ENCODE measurements around the gene PHKB.
A peak's percentile ranks its signal among the peaks of the same experiment; 100 is the strongest.

The PHKB gene

DNA sequence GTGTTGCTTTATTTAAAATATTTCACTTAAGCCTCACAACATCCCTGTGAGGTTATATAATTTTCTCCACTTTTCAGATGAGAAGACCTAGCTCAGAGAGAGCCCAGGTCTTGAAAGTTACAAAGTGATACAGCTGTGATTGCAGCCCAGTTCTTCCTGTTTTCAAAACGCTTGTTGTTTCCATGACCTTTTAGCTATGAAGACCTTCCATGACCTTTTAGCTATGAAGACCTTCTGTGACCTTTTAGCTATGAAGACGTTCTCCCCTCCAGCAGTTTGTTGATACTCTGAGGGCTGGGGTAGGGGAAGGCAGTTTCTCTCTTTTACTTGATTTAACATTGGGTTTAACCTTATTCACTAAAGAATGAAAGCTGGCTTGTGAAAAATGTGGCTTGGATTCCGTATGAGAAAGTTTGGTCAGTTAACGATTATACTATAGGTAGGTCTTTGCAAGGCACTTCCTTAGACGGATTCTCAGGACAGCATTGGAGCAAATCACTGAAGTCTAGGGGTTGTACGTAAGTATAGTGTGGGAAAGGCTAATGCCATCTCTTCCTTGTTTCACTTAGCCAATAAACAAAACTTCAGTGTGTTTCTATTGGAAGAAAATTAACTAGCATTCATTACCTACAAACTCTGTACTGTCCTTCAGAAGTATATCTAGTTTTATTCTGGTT, 20.7 kb downstream of the PHKB start:
- ATAC-seq = peak; percentile 87
- H3K9me3 Mint-ChIP-seq = no peaks in the 10 kb centered on the region
- H3K4me1 Mint-ChIP-seq = peaks cover 59% of the 10 kb centered on the region
- H3K36me3 Mint-ChIP-seq = peaks cover 35% of the 10 kb centered on the region
- peak overlapping the region; percentile 60 for H3K4me3 Mint-ChIP-seq
- H3K27me3 Mint-ChIP-seq = no peaks in the 10 kb centered on the region
- peak overlapping the region; percentile 79 for H3K27ac Mint-ChIP-seq

DNA sequence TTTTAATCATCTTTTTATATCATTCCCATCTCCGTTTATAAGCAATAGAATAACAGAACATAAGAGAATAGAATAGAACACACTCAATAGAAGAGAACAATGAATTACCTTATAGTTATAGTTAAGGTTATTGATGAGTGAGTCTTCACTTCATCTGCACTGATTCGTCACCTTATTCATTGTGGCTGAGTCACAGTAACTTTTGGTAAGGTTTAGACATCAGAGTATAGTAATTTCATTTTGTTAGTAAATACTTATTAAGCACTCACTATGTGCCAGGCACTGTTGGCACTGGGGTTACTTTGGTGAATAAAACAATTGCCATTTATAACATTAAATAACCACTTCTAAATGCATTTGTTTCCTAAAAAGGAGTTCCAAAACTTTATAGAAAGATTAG, 22.5 kb downstream of the PHKB start:
- no peaks in the 10 kb centered on the region for H3K27me3 Mint-ChIP-seq
- no peak for ATAC-seq
- H3K4me3 Mint-ChIP-seq = no peak overlapping the region
- no peaks in the 10 kb centered on the region for H3K9me3 Mint-ChIP-seq
- H3K36me3 Mint-ChIP-seq = peaks cover 47% of the 10 kb centered on the region
- peak overlapping the region; percentile 61 for H3K27ac Mint-ChIP-seq
- peaks cover 50% of the 10 kb centered on the region for H3K4me1 Mint-ChIP-seq

- ATAC-seq = no peak
- Mint-ChIP-seq H3K9me3 (no peaks in the 10 kb centered on the region), H3K4me3 (no peak overlapping the region), H3K4me1 (peaks cover 30% of the 10 kb centered on the region), H3K27ac (peak overlapping the region; percentile 31), H3K27me3 (no peaks in the 10 kb centered on the region), H3K36me3 (peaks cover 62% of the 10 kb centered on the region)
Observed at GRCh38 chr16:47486856-47487255, 25.7 kb downstream of the PHKB start.

DNA sequence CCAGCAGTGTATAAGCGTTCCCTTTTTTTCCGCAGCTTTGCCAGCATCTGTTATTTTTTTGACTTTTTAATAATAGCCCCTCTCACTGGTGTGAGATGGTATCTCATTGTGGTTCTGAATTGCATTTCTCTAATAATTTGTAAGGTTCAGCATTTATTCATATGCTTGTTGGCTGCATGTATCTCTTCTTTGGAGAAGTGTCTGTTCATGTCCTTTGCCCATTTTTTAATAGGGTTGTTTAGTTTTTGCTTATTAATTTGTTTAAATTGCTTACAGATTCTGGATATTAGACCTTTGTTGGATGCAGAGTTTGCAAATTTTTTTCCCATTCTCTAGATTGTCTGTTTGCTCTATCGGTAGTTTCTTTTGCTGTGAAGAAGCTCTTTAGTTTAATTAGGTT, 26.9 kb downstream of the PHKB start:
- Mint-ChIP-seq H3K27me3 (no peaks in the 10 kb centered on the region), H3K4me3 (no peak overlapping the region), H3K27ac (no peak overlapping the region), H3K9me3 (no peaks in the 10 kb centered on the region), H3K4me1 (peaks cover 38% of the 10 kb centered on the region), H3K36me3 (peaks cover 62% of the 10 kb centered on the region)
- no peak for ATAC-seq

- Mint-ChIP-seq H3K4me3 (no peak overlapping the region), H3K36me3 (peaks cover 58% of the 10 kb centered on the region), H3K27me3 (no peaks in the 10 kb centered on the region), H3K9me3 (no peaks in the 10 kb centered on the region), H3K27ac (peak overlapping the region; percentile 88), H3K4me1 (peaks cover 42% of the 10 kb centered on the region)
- ATAC-seq = no peak
Observed at GRCh38 chr16:47490471-47490870, 29.3 kb downstream of the PHKB start.

DNA sequence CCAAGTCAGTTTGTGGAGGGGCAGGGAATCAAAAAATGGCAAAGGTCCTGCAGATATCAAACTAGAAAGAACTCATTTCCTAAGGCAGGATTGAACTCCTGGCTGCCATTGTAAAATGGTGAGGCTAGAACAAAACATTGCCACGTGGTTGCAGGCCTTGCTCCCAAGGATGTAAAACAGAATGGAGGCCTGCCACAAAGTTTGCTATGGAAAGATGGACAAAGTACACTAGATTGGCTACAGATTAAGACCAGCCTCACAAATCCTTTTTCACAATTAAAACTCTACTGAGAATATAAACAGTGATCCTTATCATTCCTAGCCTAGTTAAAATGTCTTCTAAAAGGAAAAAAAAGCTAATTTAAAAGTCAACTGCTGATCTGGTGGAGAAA, 30.9 kb downstream of the PHKB start:
- Mint-ChIP-seq H3K27me3 (no peaks in the 10 kb centered on the region), H3K9me3 (no peaks in the 10 kb centered on the region), H3K4me1 (peaks cover 41% of the 10 kb centered on the region), H3K36me3 (peaks cover 52% of the 10 kb centered on the region), H3K4me3 (peak overlapping the region; percentile 74), H3K27ac (peak overlapping the region; percentile 88)
- no peak for ATAC-seq

- ATAC-seq = peak; percentile 96
- H3K4me1 Mint-ChIP-seq = peaks cover 44% of the 10 kb centered on the region
- H3K9me3 Mint-ChIP-seq = no peaks in the 10 kb centered on the region
- peak overlapping the region; percentile 88 for H3K27ac Mint-ChIP-seq
- peak overlapping the region; percentile 74 for H3K4me3 Mint-ChIP-seq
- H3K27me3 Mint-ChIP-seq = no peaks in the 10 kb centered on the region
- H3K36me3 Mint-ChIP-seq = peaks cover 54% of the 10 kb centered on the region
Observed at GRCh38 chr16:47492428-47493377, 31.6 kb downstream of the PHKB start.

DNA sequence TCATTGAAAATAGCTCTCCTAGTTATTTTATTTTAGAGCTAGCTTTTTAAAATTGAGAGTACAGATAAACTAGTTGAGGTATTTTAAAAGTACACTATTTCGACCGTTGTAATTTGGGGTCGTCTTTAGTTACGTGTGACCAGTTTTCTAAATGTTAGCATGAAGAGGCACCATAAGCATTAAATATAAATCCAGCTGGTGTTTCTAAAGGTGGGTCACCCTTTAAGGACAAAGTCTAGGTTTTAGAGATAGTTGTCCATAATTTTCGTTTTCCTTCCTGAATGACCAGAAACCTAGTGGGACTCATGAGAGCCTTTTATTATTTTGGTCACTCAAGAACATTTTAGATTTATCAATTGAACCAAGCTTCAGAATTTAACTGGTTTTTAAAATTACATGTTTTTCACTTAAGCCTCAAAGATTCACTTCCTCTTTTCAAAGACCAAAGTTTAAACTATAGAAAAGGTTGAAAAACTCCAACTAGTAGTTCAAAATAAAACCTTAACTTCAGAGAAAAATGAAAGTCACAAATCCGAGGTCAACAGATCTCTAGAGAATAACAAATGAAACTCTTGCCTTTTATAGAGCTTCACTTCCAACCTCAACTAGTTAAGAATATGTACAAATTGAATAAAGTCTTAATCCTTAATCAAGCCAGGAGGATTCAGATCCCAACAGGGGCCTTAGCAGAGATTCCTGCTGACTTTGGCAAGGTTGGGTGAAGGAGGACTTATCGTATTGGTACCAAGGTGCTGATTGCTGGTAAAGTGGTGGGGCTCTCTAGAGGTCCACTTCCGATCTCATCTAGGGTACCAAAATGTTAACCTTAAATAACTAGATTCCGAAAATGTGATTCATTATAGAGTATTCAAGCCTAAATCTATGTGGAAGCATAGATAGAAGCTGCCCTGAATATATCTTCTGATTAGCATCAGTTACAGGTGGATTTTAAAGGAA, 32.5 kb downstream of the PHKB start:
- peaks cover 50% of the 10 kb centered on the region for H3K36me3 Mint-ChIP-seq
- ATAC-seq = peak; percentile 74
- peak overlapping the region; percentile 88 for H3K27ac Mint-ChIP-seq
- H3K4me1 Mint-ChIP-seq = peaks cover 44% of the 10 kb centered on the region
- peak overlapping the region; percentile 74 for H3K4me3 Mint-ChIP-seq
- H3K27me3 Mint-ChIP-seq = no peaks in the 10 kb centered on the region
- H3K9me3 Mint-ChIP-seq = no peaks in the 10 kb centered on the region

GRCh38 chr16:47499080-47499699, 38.1 kb downstream of the PHKB start:
- no peaks in the 10 kb centered on the region for H3K27me3 Mint-ChIP-seq
- peaks cover 22% of the 10 kb centered on the region for H3K4me1 Mint-ChIP-seq
- no peak for ATAC-seq
- H3K36me3 Mint-ChIP-seq = peaks cover 52% of the 10 kb centered on the region
- H3K27ac Mint-ChIP-seq = no peak overlapping the region
- no peaks in the 10 kb centered on the region for H3K9me3 Mint-ChIP-seq
- H3K4me3 Mint-ChIP-seq = no peak overlapping the region

GRCh38 chr16:47499700-47500264, 38.7 kb downstream of the PHKB start:
- H3K4me1 Mint-ChIP-seq = peaks cover 16% of the 10 kb centered on the region
- H3K4me3 Mint-ChIP-seq = no peak overlapping the region
- peaks cover 58% of the 10 kb centered on the region for H3K36me3 Mint-ChIP-seq

GRCh38 chr16:47503936-47504335, 42.8 kb downstream of the PHKB start:
- Mint-ChIP-seq H3K27me3 (no peaks in the 10 kb centered on the region), H3K9me3 (no peaks in the 10 kb centered on the region), H3K36me3 (peaks cover 66% of the 10 kb centered on the region), H3K4me3 (no peak overlapping the region), H3K4me1 (peaks cover 4% of the 10 kb centered on the region), H3K27ac (no peak overlapping the region)
- no peak for ATAC-seq

More at GRCh38 chr16:47499700-47500264, 38.7 kb downstream of the PHKB start:
- H3K27me3 Mint-ChIP-seq = no peaks in the 10 kb centered on the region
- H3K9me3 Mint-ChIP-seq = no peaks in the 10 kb centered on the region
- no peak for ATAC-seq
- H3K27ac Mint-ChIP-seq = no peak overlapping the region

- Mint-ChIP-seq H3K27me3 (no peaks in the 10 kb centered on the region), H3K4me1 (peaks cover 4% of the 10 kb centered on the region), H3K27ac (no peak overlapping the region), H3K4me3 (no peak overlapping the region), H3K9me3 (no peaks in the 10 kb centered on the region), H3K36me3 (peaks cover 65% of the 10 kb centered on the region)
- no peak for ATAC-seq
Observed at GRCh38 chr16:47504599-47504998, 43.5 kb downstream of the PHKB start.

- peaks cover 61% of the 10 kb centered on the region for H3K36me3 Mint-ChIP-seq
- no peak overlapping the region for H3K27ac Mint-ChIP-seq
- H3K27me3 Mint-ChIP-seq = no peaks in the 10 kb centered on the region
- H3K9me3 Mint-ChIP-seq = no peaks in the 10 kb centered on the region
- peaks cover 4% of the 10 kb centered on the region for H3K4me1 Mint-ChIP-seq
- H3K4me3 Mint-ChIP-seq = no peak overlapping the region
- no peak for ATAC-seq
Observed at GRCh38 chr16:47506800-47507199, 45.7 kb downstream of the PHKB start.

- H3K27ac Mint-ChIP-seq = no peak overlapping the region
- ATAC-seq = no peak
- no peaks in the 10 kb centered on the region for H3K9me3 Mint-ChIP-seq
- H3K4me1 Mint-ChIP-seq = peaks cover 4% of the 10 kb centered on the region
- no peaks in the 10 kb centered on the region for H3K27me3 Mint-ChIP-seq
- H3K4me3 Mint-ChIP-seq = no peak overlapping the region
- H3K36me3 Mint-ChIP-seq = peaks cover 66% of the 10 kb centered on the region
Observed at GRCh38 chr16:47507701-47508100, 46.6 kb downstream of the PHKB start.
